ENCODE results near the gene SMARCC1. TPM values are rescaled to one million over a fixed set of nuclear protein-coding genes. Genes with fewer than 3 reads are reported as not detected.
"Not testable (repeated sequence)": the region's sequence is repeated elsewhere in the genome, so short reads cannot be mapped to it uniquely, and the experiment has no call there.

SMARCC1 gene
- total and polyA plus RNA-seq, 3 donors from 2014 or later, result 48.1 to 80.1 (median 64.4) TPM

DNA sequence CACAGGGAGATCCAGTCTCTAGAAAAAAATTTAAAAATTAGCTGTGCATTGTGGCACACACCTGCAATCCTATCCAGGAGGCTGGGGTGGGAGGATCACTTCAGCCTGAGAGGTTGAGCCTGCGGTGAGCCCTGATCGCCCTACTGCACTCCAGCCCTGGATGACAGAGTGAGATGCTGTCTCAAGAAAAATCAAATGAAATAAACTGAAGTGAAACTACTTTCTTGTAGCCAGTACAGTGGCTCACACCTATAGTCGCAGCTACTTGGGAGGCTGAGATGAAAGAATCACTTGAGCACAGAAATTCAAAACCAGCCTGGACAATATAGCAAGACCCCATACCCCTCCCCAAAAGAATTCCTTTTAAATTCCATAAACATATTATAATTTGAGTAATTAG lies 35.4 kb downstream of the SMARCC1 start:
- H3K27ac ChIP-seq, result no peak overlapping the region
- H3K4me3 ChIP-seq, result no peak overlapping the region
- no peaks in the 10 kb centered on the region for H3K36me3 ChIP-seq (ENCODE audit: low read depth, missing control alignments)
- no peaks in the 10 kb centered on the region for H3K4me1 ChIP-seq
- TF ChIP-seq, protein P1, sequence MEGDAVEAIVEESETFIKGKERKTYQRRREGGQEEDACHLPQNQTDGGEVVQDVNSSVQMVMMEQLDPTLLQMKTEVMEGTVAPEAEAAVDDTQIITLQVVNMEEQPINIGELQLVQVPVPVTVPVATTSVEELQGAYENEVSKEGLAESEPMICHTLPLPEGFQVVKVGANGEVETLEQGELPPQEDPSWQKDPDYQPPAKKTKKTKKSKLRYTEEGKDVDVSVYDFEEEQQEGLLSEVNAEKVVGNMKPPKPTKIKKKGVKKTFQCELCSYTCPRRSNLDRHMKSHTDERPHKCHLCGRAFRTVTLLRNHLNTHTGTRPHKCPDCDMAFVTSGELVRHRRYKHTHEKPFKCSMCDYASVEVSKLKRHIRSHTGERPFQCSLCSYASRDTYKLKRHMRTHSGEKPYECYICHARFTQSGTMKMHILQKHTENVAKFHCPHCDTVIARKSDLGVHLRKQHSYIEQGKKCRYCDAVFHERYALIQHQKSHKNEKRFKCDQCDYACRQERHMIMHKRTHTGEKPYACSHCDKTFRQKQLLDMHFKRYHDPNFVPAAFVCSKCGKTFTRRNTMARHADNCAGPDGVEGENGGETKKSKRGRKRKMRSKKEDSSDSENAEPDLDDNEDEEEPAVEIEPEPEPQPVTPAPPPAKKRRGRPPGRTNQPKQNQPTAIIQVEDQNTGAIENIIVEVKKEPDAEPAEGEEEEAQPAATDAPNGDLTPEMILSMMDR (IDR thresholded peaks at IDR 0.05), result no peak
- no peak for TF ChIP-seq POLR2A (IDR thresholded peaks at IDR 0.05)
- no peaks in the 10 kb centered on the region for H3K9me3 ChIP-seq
- H3K27me3 ChIP-seq, result no peaks in the 10 kb centered on the region
- intact Hi-C loops (cut with DNase I; ENCODE audit: low total_unique reads), result no loop called here
- no peak for DNase-seq
- 94 to 96% methylated on average over 3 of the region's 3 CpGs for WGBS, 2 donors

DNA sequence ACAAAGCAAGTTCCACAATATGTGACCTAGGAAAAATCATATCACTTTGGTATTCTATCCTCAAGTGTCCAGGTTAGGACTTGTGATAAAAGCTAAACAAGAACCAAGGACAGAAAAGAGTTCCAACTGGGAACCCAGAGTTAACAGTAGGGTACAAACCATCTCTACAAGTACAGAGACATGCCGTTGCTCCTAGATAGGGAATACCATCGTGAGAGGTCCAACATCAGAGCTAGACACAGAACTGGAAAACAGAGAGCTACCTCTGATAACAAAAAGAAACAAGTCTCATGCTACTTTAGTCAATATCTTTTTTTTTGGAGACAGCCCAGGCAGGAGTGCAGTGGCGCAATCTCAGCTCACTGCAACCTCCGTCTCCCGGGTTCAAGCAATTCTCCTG lies 37.8 kb downstream of the SMARCC1 start:
- H3K4me3 ChIP-seq, result no peak overlapping the region
- H3K4me1 ChIP-seq, result no peaks in the 10 kb centered on the region
- no peaks in the 10 kb centered on the region for H3K9me3 ChIP-seq
- intact Hi-C loops (cut with DNase I; ENCODE audit: low total_unique reads), result no loop called here
- TF ChIP-seq, protein P1 (IDR thresholded peaks at IDR 0.05), result no peak
- no peak for TF ChIP-seq POLR2A (IDR thresholded peaks at IDR 0.05)
- WGBS, 2 donors, result 63 to 96% methylated on average over 5 of the region's 5 CpGs
- no peak overlapping the region for H3K27ac ChIP-seq
- no peak for DNase-seq
- no peaks in the 10 kb centered on the region for H3K36me3 ChIP-seq (ENCODE audit: low read depth, missing control alignments)
- no peaks in the 10 kb centered on the region for H3K27me3 ChIP-seq

- H3K27me3 ChIP-seq; DNase-seq; H3K4me1 ChIP-seq; H3K27ac ChIP-seq; H3K9me3 ChIP-seq; intact Hi-C loops (cut with DNase I; ENCODE audit: low total_unique reads); H3K36me3 ChIP-seq (ENCODE audit: low read depth, missing control alignments); H3K4me3 ChIP-seq: not testable (repeated sequence)
- 75 to 79% methylated on average over 6 of the region's 6 CpGs for WGBS, 2 donors
Measured at GRCh38 chr3:47743352-47743751, 38.3 kb downstream of the SMARCC1 start.

- Histone ChIP-seq H3K9me3 (no peaks in the 10 kb centered on the region), H3K27ac (no peak overlapping the region), H3K36me3 (ENCODE audit: low read depth, missing control alignments) (no peaks in the 10 kb centered on the region), H3K4me3 (no peak overlapping the region), H3K4me1 (no peaks in the 10 kb centered on the region), H3K27me3 (no peaks in the 10 kb centered on the region)
- WGBS, 2 donors, result 74 to 83% methylated on average over 2 of the region's 2 CpGs
- intact Hi-C loops (cut with DNase I; ENCODE audit: low total_unique reads), result no loop called here
- no peak for DNase-seq
- no peak for TF ChIP-seq POLR2A (IDR thresholded peaks at IDR 0.05)
- TF ChIP-seq, protein P1 (IDR thresholded peaks at IDR 0.05), result no peak
Measured at GRCh38 chr3:47741925-47742324, 39.8 kb downstream of the SMARCC1 start.

- Histone ChIP-seq H3K27ac (no peak overlapping the region), H3K4me3 (no peak overlapping the region), H3K9me3 (no peaks in the 10 kb centered on the region), H3K4me1 (no peaks in the 10 kb centered on the region), H3K36me3 (ENCODE audit: low read depth, missing control alignments) (no peaks in the 10 kb centered on the region), H3K27me3 (no peaks in the 10 kb centered on the region)
- no peak for DNase-seq
- WGBS, 2 donors, result 74 to 82% methylated on average over 2 of the region's 2 CpGs
- TF ChIP-seq, protein P1 (IDR thresholded peaks at IDR 0.05), result no peak
- TF ChIP-seq POLR2A (IDR thresholded peaks at IDR 0.05), result no peak
- intact Hi-C loops (cut with DNase I; ENCODE audit: low total_unique reads), result no loop called here
Measured at GRCh38 chr3:47732143-47732542, 49.5 kb downstream of the SMARCC1 start.

Measured in testis (tissue), 3 donors.